ENCODE data around the gene STAT2.
"Not testable (repeated sequence)": the region's sequence is repeated elsewhere in the genome, so short reads cannot be mapped to it uniquely, and the experiment has no call there.

STAT2 gene

DNA sequence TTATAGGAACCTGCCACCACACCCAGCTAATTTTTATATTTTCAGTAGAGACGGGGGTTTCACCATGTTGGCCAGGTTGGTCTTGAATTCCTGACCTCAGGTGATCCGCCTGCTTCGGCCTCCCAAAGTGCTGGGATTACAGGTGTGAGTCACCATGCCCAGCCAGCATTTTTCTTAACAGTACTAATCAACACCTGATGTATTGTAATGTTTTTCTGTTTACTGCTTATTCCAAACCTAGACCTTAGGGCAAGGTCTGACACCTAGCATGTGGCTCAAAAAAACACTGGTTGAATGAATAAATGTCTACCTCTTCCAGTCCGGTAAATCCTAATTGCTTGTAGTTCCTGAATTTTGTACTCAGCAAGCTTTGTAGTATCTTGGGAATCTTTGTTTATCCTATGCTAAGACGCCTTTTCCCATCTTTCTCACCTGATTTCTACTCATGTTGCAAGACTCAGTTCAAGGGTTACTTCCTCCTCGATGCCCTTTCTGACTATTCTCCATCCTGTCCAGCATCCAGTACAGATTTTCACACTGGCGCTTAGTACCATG, 28.9 kb downstream of the STAT2 start:
- no peak for DNase-seq (ENCODE audit: low read depth, low spot score)

DNA sequence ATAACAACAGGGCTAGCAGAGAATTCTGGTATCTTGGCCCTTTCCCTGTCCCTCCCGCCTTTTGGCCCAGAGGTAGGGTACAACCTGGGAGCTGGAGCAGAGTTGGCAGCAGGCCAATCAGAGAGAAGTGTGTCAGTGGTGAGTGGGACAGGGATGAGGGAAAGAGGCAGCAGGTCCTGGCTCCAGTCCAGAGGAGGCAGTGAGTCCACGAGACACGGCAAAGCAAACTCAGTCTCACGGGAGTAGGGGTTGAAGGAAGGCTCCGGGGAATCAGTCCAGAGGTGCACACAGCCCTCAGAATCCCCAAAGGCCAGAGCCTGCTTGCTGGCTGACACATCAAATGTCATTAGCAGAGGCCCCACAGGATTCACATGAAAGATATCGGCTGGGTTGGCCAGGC, 33.4 kb downstream of the STAT2 start:
- no peak for DNase-seq (ENCODE audit: low read depth, low spot score)

GRCh38 chr12:56326126-56326525, 33.8 kb downstream of the STAT2 start:
- DNase-seq (ENCODE audit: low read depth, low spot score) = no peak

DNA sequence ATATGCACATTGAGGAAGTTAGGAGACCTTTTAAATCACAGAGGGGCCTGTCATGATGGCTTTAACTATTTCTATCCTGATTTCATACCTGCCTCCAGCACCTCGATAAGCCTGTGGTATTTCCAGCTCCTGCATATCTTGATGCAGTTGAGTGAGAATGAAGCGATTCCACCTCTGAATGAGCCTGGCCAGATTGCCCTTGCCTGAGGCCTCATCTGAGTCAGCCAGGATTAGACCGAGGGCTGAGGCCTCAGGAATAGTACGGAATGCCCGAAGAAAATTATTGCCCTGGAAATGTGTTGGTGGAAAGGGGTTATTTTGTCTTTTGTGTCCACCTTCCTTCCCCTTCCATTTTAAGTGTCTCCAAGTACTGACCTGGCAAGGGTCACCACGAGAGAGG, 35.7 kb downstream of the STAT2 start:
- DNase-seq (ENCODE audit: low read depth, low spot score) = no peak

DNA sequence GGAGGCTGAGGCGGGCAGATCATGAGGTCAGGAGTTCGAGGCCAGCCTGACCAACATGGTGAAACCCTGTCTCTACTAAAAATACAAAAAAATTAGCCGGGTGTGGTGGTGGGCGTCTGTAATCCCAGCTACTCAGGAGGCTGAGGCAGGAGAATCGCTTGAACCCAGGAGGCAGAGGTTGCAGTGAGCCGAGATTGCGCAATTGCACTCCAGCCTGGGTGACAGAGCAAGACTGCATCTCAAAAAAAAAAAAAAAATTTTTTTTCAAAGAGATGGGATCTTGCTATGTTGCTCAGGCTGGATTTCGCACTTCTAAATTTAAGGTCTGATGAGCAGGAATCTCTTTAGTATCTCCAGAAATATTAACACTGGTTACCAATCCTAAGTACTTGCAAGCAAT, 38.3 kb downstream of the STAT2 start:
- DNase-seq (ENCODE audit: low read depth, low spot score) = not testable (repeated sequence)

DNA sequence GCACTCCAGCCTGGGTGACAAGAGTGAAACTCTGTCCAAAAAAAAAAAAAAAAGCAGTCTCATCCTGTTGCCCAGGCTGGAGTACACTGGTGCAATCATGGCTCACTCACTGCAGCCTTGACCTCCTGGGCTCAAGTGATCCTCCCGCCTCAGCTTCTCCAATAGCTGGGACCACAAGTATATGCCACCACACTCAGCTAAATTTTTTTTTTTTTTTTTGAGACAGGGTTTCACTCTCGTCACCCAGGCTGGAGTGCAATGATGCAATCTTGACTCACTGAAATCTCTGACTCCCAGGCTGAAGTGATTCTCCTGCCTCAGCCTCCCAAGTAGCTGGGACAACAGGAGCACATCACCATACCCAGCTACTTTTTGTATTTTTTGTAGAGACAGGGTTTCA, 38.9 kb downstream of the STAT2 start:
- no peak for DNase-seq (ENCODE audit: low read depth, low spot score)

DNA sequence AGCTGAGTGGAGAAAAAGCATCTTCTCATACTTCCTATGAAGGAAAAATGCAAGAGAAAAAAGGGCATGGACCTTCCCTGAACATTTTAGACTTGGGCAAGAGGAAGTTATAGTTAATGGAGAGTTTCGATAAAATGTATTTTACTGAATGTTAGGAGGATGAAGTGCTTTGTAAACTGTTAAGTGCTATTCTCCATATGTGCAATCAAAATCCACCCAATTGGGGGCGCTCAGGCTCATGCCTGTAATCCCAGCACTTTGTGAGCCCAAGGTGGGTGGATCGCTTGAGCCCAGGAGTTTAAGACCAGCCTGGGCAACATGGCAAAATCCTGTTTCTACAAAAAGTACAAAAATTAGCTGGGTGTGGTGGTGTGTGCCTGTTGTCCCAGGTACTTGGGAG, 42.2 kb downstream of the STAT2 start:
- no peak for DNase-seq (ENCODE audit: low read depth, low spot score)

DNA sequence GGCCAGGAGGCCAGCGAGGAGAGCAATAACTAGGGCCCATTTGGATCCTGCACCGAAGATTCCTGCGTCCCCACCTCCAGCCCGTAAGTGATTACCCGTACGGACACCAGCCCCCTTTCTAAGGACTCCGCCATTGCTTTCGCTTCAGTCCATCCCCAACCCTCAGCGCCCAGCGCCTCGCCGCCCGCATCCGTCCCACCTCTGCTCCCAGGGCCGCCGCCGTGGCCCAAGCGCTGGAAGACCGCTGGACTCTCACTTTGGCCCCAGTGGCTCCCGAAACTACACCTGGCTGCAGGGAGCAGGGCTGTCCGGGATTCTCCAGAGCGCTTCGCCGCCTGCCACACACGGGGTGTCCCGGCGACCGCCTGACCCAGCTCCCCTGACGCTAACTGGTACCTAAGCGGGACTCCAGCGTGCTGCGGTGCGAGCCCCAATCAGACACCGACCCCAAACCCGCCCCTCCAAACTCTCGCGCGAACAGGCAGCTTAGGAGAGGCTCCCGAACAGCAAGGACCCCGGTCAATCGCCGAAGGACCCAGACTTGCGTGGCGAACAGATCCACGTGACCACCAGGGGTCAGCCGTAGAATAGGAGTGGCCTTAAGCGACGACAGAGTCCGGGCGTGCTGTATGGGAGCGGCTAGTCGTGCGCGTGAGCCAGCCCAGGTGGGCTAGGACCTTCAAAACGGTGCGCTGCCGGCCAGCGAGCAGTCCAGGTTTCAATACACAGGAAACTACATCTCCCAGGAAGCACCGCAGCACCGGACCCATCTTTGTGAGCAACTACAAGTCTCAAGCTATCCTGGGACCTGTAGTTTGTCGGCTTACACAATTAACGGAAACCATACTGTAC, 44.1 kb downstream of the STAT2 start, which contains the start of gene CNPY2:
TSS of gene CNPY2 (minus strand) at position 367 of the 852 bp plus-strand sequence. CDS start 771 bp downstream, outside the sequence.
- peak; percentile 97 for DNase-seq (ENCODE audit: low read depth, low spot score)

- DNase-seq (ENCODE audit: low read depth, low spot score) = no peak
These were observed 44.7 kb downstream of the STAT2 start for GRCh38 chr12:56315249-56315621.

DNA sequence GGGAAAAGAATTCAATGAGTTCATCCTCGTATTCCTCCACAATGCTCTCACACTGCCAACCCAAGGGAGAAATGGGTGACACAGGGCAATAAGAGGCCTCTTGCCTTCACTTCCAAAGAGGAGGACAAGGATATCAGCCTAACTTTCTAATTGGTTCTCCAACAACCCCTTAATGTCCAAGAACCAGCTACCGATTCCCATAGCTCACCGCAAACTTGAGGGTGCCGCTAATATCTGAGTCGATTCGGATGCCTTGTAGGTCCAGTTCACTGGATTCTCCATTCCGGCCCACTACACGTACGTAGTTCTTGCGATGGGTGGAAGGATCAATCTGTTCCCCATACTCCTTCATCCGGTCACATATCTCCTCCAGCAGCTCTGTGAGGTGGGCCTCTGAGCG, 48.9 kb downstream of the STAT2 start:
- no peak for DNase-seq (ENCODE audit: low read depth, low spot score)

DNA sequence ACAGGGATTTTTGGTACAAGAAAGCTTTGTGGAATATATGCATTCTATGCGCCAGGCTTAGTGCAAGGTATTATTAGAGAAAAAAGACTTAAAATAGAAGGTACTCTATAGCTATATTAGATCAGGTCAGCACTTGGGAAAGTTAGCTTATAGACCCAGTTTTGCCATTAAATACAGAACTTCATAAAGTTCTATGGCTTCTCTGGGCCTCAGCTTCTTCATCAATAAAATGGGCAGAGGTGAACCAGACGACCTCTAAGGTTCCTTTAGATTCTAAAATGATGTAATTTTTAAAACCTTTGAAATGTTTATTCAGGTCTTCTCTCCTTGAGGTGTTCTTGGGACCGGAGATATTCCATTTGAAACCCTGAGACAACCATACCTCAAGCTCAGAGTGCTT, 51.2 kb downstream of the STAT2 start:
- no peak for DNase-seq (ENCODE audit: low read depth, low spot score)

- DNase-seq (ENCODE audit: low read depth, low spot score) = no peak
These were observed 52.5 kb downstream of the STAT2 start for GRCh38 chr12:56307221-56307965.

DNA sequence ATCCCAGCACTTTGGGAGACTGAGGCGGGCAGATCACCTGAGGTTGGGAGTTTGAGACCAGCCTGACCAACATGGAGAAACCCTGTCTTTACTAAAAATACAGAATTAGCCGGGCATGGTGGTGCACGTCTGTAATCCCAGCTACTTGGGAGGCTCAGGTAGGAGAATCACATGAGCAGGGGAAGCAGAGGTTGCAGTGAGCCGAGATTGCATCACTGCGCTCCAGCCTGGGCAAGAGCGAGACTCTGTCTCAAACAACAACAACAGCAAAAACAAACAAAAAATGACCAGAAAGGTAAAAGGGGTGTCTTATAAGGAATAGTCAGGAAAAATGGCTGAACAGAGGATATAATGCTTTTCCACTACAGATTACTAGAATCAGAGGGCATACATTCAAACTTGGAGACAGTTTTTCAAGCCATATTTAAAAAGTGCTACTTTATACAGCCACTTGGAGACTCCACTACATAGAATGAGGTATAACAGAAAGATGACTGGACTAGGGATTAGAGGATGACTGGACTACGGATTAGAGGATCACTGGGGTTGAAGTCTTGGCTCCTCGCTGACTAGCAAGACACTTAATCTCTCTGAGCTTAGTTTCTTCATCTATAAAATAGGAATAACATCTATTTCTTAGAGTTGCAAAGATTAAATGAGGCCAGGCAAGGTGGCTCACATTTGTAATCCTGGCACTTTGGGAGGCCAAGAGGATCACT, 54.9 kb downstream of the STAT2 start:
- DNase-seq (ENCODE audit: low read depth, low spot score) = no peak

DNA sequence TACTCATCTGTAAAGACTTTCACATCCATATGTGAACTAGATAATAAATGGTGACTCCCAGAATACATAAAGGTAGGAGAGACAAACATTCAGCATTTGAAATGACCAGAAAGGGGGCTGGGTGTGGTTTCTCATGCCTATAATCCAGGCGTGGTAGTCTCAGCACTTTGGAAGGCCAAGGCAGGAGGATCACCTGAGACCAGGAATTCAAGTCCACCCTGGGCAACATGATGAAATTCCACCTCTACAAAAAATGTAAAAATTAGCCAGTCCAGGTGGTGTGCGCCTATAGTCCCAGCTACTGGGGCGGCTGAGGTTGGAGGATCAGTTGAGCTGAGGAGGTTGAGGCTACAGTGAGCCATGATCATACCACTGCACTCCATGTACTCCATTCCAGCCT, 55.6 kb downstream of the STAT2 start:
- DNase-seq (ENCODE audit: low read depth, low spot score) = no peak

DNA sequence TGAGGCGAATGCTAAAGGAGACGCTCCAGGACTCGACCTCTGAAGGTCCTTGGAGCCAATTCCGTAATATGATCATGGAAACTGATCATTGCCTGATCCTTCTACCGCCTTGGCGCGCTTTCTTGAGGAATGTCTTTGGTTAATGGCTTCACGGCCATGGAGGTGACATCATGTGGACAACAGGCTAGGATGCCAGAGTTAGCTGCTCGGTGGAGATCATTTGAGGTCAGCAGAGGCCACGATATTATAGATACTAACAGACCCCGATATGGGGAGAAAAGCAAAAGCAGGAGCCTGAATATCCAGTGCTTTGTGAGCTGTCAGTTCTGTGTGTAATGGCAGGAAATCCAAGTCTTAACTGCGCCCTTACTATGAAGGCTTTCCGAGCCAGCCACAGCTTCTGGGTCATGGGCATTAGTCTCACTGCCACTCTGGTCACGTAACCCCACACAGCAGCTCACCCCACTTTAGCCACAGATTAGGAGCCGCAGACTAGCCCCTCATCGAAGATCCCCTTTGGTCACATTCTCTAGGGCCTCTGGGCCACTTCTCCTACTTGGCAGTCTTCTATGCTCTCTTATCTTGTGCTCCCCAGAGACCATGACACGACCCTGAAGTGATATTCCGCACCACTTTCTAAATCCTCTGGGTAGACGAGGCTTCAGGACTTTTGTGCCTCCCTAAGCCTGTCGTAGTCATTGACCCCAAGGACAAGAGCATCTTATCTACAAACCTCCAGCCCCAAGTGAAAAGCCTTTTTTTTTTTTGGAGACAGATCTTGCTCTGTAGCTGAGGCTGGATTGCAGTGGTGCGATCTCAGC, 59.1 kb downstream of the STAT2 start:
- no peak for DNase-seq (ENCODE audit: low read depth, low spot score)

DNA sequence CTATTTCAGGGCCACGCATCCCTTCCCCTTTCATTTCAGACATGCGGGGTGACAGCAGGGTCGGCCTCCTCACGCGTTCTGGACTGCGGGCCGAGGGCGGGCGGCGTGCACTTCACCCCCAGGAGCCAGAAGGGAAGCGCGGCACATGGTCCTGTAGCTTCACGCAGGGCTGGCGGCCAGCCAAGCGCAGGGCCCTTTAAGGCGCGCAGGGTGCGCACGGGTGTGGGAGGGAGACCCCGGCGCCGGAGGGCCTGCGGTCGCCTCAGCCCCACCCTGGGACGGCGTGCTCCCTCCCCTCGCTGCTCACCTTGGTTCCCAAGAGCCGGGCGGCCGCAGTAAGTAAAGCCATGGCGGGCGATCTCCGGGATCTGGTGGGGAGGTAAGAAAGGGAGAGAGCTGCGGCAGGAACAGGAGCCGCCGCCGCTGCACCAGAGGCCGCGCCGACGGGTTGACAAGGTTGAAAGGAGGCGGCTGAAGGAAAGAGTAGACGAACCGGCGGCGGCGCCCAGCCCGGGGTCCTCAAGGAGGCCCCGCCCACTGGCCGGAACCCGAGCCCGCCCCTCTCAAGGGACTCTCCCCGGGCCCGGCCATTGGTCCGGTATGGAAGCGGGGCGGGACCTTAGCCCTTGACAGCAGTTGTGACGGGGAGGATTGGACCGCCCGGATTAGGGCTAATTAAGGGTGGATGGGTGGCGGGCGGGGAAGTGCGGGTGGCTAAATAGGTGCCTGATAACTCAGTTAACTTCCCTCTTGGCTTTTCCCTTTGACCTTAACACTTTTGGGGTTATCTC, 59.9 kb downstream of the STAT2 start, which contains the start of gene CS:
TSS of gene CS (minus strand) at position 478 of the 791 bp plus-strand sequence. CDS start at position 349, 129 bp downstream.
- peak; percentile 90 for DNase-seq (ENCODE audit: low read depth, low spot score)

DNA sequence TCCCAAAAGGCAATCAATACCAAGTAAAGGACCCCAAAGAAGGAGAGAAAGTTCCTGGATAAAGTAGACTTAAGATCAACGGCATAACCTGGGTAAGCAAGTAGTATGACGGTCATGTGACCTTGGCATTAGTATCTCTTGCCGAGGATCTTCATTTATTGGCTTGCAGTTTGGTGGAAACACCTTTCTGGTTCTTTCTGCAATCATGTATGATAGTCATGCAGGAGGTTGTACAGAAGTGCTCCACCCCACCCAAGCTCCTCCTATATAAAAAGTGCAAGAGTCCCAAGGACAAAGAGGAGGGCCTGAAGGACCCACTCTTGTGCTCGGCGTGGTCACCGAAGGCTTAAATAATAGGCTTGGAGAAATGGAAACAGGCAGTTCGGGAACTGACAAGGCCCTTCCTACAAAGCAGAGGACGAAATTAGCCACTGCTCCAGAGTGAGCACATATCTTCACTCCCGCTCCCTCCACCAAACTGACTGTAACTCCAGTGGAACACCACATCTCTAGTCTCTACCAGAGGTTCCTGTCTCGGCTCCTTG, 60.5 kb downstream of the STAT2 start:
- no peak for DNase-seq (ENCODE audit: low read depth, low spot score)

- no peak for DNase-seq (ENCODE audit: low read depth, low spot score)
These were observed 61.1 kb downstream of the STAT2 start for GRCh38 chr12:56298828-56299227.

DNA sequence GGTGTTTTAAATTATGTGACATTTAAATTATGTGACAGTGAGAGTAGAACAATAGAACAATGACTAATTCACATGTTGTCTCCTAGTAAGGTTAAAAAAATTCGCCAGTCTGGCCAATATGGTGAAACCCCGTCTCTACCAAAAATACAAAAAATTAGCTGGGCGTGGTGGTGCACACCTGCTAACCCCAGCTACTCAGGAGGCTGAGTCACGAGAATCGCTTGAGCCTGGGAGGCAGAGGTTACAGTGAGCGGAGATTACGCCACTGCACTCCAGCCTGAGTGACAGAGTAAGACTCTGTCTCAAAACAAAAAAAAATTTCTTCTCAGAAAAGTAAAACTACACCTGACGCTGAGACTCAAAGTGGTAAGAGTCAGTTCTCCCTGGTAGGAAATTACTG, 62.5 kb downstream of the STAT2 start:
- no peak for DNase-seq (ENCODE audit: low read depth, low spot score)

- no peak for DNase-seq (ENCODE audit: low read depth, low spot score)
These were observed 63.6 kb downstream of the STAT2 start for GRCh38 chr12:56296295-56296694.

Data from iPS DF 19.7 (cell line).